Rectal smooth muscle tissue (tissue), 1 donor: Measurements from ENCODE around the gene SPAG17.

ENCODE experiments used
- H3K27ac ChIP-seq: one replicate; pipeline ENCODE4 v1.7.0; 2013; ENCODE audit warnings: low read depth, low read length, inconsistent platforms
- H3K27me3 ChIP-seq: one replicate; pipeline ENCODE4 v1.7.0; 2013; ENCODE audit warnings: low read length; ENCODE audit not compliant: control insufficient read depth, insufficient read depth
- H3K36me3 ChIP-seq: one replicate; pipeline ENCODE4 v1.7.0; 2013; ENCODE audit warnings: low read length; ENCODE audit not compliant: control insufficient read depth, insufficient read depth
- H3K4me1 ChIP-seq: one replicate; pipeline ENCODE4 v1.7.0; 2013; ENCODE audit warnings: low read length; ENCODE audit not compliant: control insufficient read depth, insufficient read depth
- H3K4me3 ChIP-seq: one replicate; pipeline ENCODE4 v1.7.0; 2013; ENCODE audit warnings: low read length
- H3K9ac ChIP-seq: one replicate; pipeline ENCODE4 v1.7.0; 2013; ENCODE audit warnings: low read length

The SPAG17 gene

DNA sequence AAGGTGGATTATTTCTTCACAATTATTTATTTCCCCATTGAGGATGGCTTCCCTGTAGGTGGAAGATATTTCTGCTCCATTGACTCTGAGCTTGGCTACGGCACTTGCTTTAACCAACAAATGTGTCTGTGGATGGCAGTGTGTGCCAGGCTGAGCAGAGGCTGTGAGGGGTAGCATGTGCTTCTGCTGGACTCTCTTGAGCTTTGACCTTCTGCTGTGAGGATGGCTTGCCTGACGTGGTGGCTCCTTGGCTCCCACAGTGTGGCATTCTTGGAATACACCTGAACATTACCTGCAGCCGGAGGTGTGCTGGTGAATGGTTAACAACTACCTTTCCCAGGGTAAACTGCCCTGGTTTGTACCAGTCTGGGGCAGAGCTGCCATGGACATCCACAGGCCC is 208.6 kb downstream of the SPAG17 start:
- H3K36me3 ChIP-seq = no peaks in the 10 kb centered on the region
- no peak overlapping the region for H3K9ac ChIP-seq
- no peak overlapping the region for H3K27ac ChIP-seq
- no peaks in the 10 kb centered on the region for H3K27me3 ChIP-seq
- H3K4me1 ChIP-seq = no peaks in the 10 kb centered on the region
- no peak overlapping the region for H3K4me3 ChIP-seq

DNA sequence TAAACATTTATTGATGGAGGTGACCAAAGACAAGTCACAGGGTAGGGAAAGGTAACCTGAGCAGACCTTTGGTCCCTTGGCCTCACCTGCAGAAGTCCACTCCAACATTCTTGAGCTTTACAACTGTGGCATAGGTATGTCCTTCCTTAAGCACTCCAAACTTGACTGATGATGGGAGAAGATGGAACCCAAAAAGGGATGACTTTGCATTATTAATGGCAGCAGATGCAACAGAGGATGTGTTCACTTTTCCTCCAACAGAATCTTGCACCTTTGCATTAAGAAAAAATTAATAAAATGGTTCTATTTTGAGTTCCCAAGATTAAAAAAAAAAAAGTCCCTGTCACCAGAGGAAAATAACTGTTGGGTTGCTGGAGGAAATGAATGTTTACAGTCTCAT is 213.3 kb downstream of the SPAG17 start:
- no peak overlapping the region for H3K9ac ChIP-seq
- no peaks in the 10 kb centered on the region for H3K27me3 ChIP-seq
- H3K4me1 ChIP-seq = no peaks in the 10 kb centered on the region
- no peaks in the 10 kb centered on the region for H3K36me3 ChIP-seq
- H3K4me3 ChIP-seq = no peak overlapping the region
- H3K27ac ChIP-seq = no peak overlapping the region

DNA sequence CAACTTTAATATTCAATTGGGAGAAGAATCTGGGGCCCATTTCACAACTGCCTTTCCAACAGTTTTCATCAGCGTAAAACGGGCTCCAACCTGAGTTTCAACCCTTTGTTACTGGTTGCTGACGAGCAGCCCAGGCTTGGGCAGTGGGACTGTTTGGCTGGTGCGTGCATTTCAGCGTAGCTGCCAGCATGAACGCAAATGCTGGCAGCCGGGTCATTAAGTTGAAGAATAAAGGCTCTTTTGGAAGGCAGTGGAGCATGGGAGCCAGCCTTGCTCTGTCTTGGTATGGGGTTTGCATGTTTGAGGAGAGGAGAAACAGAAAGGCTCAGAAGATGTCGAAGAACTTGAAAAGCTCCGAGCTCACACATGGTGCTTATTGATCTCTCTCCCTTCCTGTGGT is 214.8 kb downstream of the SPAG17 start:
- Histone ChIP-seq H3K27ac (no peak overlapping the region), H3K4me1 (no peaks in the 10 kb centered on the region), H3K9ac (no peak overlapping the region), H3K27me3 (no peaks in the 10 kb centered on the region), H3K4me3 (no peak overlapping the region), H3K36me3 (no peaks in the 10 kb centered on the region)

DNA sequence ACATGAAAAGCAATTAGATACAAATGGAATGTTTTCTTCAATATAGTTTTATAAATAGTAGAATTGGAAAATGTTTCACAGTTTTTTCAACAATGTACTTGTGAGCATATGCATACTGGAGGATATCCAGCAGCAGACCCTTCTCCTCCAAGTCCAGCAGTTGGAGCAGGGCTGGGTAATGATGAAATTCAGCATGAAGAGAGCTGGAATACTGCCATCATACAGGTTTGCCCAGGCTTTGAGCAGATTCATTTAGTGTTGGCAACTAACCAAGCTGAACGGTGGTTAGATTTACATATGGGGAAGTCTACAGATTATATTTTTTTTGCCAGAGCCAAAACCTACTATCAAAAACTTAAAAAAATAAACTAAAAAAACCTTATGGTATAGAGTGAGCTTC is 217.1 kb downstream of the SPAG17 start:
- Histone ChIP-seq H3K27me3 (no peaks in the 10 kb centered on the region), H3K4me3 (no peak overlapping the region), H3K27ac (no peak overlapping the region), H3K4me1 (no peaks in the 10 kb centered on the region), H3K36me3 (no peaks in the 10 kb centered on the region), H3K9ac (no peak overlapping the region)

DNA sequence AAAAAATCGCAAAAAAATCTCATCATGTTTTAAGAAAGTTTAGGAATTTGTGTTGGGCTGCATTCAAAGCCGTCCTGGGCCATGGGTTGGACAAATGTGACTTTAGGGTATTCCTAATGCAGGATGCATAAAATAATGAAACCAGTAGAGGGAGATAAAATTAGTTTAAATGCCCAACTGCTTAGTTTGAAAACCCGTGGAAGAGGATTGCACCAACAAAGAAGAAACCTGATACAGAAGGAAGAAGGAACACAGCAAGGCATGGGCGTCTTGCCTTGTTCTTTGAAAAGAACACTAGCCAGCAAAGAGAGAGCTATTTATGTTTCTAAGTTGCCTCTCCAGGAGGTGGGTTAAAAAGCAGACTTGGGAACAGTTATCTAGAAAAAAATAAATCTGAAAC is 217.6 kb downstream of the SPAG17 start:
- Histone ChIP-seq H3K4me3 (no peak overlapping the region), H3K27me3 (no peaks in the 10 kb centered on the region), H3K4me1 (no peaks in the 10 kb centered on the region), H3K36me3 (no peaks in the 10 kb centered on the region), H3K27ac (no peak overlapping the region), H3K9ac (no peak overlapping the region)

DNA sequence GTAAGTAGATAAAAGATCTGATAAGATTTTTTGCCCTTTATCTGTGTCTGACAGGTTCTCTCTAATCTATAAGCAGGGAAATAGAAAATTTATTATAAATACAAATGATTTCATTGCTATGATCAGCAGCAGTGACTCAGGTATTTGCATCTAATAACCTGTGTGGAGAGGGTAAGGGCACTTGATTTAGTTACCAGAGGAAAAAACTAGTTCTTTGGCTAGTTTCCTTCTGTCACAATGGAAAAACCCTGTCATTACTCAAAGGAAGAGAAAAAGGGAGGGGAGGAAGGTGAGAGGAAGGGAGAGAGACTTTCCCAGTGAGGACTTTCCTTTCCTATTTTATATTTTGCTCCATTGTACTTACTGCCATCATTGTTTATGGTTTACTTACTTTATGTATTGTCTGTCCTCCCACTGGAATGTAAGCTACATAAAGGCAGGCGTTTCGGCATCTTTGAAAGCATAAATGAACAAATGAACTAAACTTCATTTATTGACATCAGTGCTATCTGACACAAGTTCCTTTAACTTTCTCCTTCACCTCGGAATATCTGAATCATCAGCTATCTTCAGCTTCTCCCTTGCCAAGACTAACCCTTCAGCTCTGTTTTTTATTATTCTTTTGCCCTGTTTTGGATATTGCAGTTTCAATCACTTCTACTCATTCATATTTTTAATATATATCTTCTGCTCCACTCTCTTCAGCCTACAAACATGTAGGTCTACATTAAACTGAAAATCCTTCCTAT is 220.6 kb downstream of the SPAG17 start:
- Histone ChIP-seq H3K4me1 (no peaks in the 10 kb centered on the region), H3K27ac (no peak overlapping the region)

DNA sequence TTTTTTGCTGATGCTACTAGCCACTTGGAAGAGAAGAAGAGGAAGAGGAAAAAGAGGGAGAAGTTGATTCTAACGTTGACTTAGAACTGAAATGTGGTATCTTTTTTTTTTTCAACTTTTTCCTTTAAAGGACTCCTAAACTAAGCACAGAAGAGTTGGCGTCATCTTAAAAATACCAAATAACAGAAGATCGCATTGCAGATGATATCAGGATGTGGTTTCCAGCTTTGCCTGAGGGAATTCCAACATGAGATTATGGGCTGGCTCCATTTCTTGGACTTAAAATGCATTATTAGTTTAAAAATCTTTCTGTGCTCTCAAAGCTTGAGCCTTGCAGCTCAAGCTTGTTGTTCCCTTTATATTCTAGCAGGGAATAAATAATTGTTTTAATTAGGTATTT is 225.7 kb downstream of the SPAG17 start:
- Histone ChIP-seq H3K9ac (no peak overlapping the region), H3K27me3 (no peaks in the 10 kb centered on the region), H3K4me1 (no peaks in the 10 kb centered on the region), H3K4me3 (no peak overlapping the region), H3K36me3 (peaks cover 17% of the 10 kb centered on the region), H3K27ac (no peak overlapping the region)

More for the DNA sequence above, 220.6 kb downstream of the SPAG17 start:
- Histone ChIP-seq H3K27me3 (no peaks in the 10 kb centered on the region), H3K9ac (no peak overlapping the region), H3K36me3 (peaks cover 6% of the 10 kb centered on the region), H3K4me3 (no peak overlapping the region)

DNA sequence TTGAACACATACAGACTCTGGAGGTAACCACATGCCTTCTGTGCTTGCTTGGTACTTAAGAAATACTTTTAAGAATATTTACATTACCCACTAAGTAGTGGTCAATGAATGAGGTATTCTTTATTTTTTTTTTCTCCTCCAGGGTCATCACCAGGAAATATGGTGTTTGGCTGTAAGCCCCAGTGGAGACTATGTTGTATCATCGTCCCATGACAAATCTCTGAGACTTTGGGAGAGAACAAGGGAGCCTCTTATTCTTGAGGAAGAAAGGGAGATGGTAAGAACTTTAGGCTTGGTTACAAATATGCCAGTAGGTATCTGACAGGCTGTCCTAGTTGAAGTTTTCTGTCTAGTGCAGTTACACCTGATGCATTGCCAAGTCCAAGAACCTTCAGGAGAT is 232.6 kb downstream of the SPAG17 start:
- Histone ChIP-seq H3K36me3 (peaks cover 22% of the 10 kb centered on the region), H3K4me1 (no peaks in the 10 kb centered on the region), H3K4me3 (no peak overlapping the region), H3K27me3 (no peaks in the 10 kb centered on the region), H3K9ac (no peak overlapping the region), H3K27ac (no peak overlapping the region)

DNA sequence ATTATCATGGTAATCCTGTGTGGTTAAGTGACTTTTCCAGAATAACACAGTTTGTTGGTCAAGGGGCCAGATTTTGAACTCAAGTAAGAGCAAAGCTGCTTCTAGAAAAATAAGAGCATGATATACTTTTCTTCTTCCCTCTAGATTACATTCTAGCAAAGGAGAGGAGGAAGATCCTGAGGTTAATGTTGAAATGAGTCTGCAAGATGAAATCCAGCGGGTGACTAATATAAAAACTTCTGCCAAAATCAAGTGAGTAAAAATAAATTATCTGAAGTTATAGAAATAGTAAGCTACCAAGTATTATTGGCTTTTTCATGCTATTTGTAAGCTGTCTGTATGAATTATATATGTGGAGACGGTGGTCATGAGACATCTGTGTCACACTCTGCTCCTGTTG is 242.7 kb downstream of the SPAG17 start:
- H3K27ac ChIP-seq = no peak overlapping the region
- H3K4me1 ChIP-seq = no peaks in the 10 kb centered on the region
- H3K4me3 ChIP-seq = no peak overlapping the region
- H3K36me3 ChIP-seq = peaks cover 31% of the 10 kb centered on the region
- no peak overlapping the region for H3K9ac ChIP-seq
- no peaks in the 10 kb centered on the region for H3K27me3 ChIP-seq

DNA sequence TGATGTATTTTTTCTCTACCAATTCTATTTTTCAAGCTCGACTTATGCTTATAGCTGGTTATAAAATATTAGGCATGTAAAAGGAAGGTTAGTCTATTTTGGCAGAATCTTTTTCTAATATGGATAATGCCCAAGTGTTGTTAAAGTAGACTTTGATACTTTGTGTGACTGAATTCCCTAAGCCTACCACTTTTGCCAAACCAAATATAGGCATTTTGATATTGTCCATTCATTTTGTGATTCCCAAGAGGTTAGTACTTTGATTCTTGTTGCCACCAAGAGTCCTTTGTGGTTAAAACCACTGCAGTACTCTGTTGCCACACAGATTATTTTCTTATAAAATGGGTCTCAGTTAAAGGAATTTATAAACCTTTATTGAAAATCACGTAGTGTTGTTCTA is 251.3 kb downstream of the SPAG17 start:
- H3K4me3 ChIP-seq = no peak overlapping the region
- no peaks in the 10 kb centered on the region for H3K27me3 ChIP-seq
- no peak overlapping the region for H3K9ac ChIP-seq
- H3K36me3 ChIP-seq = peaks cover 3% of the 10 kb centered on the region
- H3K27ac ChIP-seq = no peak overlapping the region
- H3K4me1 ChIP-seq = peaks cover 12% of the 10 kb centered on the region

DNA sequence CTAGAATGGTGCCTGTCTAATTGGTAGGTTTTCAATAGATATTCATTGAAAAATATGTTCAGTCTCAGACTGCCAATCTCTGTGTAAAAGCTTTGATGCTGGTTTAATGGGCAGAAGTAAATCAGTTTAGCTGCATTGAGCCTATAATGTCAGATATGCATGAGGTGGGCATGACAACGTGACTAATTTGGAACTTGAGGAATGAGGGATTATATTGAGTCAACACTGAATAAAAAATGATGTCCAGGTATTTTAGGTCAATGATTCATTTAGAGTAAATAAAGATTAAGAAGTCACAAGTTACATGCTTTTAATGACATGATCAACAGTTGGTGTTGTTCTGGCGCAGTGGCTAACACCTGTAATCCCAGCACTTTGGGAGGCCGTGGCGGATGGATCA is 252.5 kb downstream of the SPAG17 start:
- Histone ChIP-seq H3K4me1 (peaks cover 21% of the 10 kb centered on the region), H3K9ac (no peak overlapping the region), H3K27ac (no peak overlapping the region), H3K4me3 (no peak overlapping the region), H3K36me3 (no peaks in the 10 kb centered on the region), H3K27me3 (no peaks in the 10 kb centered on the region)

DNA sequence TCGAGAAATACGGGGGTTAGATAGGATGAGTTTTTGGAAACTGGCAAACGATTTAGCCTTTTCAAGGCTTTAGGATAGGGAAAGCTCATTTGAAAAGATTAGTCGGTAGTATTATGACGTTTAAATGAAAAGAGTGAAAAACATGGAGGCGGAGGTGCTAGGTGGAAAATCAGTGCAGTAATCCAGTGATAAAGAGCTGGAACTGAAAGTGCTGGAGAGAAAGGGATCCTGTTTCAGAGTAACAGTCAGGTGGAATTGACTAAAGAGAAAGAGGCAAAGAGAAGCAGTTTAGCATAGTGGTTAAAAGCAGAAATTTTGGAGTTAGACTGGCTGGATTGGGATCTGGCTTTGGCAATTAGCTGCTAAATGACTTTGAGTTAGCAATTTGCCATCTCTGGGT is 254.5 kb downstream of the SPAG17 start:
- Histone ChIP-seq H3K4me1 (peaks cover 21% of the 10 kb centered on the region), H3K9ac (no peak overlapping the region), H3K4me3 (peak overlapping the region; percentile 88), H3K27me3 (no peaks in the 10 kb centered on the region), H3K27ac (no peak overlapping the region), H3K36me3 (no peaks in the 10 kb centered on the region)

DNA sequence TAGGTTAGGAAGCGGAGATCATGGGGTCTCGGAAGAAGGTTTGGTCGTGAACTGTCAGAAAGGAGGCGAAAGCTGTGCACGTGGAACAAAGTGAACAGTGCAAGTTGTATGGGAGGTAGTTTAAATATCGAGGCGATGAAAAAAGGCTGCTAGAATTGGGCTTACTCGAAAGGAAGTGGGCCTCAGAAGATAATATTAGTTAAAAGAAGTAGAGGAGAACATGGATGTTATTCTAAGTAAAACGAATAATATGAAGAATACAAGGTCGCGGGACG is 254.9 kb downstream of the SPAG17 start:
- Histone ChIP-seq H3K36me3 (no peaks in the 10 kb centered on the region), H3K27ac (no peak overlapping the region), H3K4me1 (peaks cover 21% of the 10 kb centered on the region), H3K4me3 (peak overlapping the region; percentile 88), H3K27me3 (no peaks in the 10 kb centered on the region), H3K9ac (peak overlapping the region; percentile 28)
